ENCODE measurements around the gene AOX1. TPM values are rescaled to one million over a fixed set of nuclear protein-coding genes. Genes with fewer than 3 reads are reported as not detected.
"Not testable (repeated sequence)": the region's sequence is repeated elsewhere in the genome, so short reads cannot be mapped to it uniquely, and the experiment has no call there.

AOX1 gene
- total RNA-seq, 2 experiments from 2014 or later: 0.19 TPM; not detected in 1

DNA sequence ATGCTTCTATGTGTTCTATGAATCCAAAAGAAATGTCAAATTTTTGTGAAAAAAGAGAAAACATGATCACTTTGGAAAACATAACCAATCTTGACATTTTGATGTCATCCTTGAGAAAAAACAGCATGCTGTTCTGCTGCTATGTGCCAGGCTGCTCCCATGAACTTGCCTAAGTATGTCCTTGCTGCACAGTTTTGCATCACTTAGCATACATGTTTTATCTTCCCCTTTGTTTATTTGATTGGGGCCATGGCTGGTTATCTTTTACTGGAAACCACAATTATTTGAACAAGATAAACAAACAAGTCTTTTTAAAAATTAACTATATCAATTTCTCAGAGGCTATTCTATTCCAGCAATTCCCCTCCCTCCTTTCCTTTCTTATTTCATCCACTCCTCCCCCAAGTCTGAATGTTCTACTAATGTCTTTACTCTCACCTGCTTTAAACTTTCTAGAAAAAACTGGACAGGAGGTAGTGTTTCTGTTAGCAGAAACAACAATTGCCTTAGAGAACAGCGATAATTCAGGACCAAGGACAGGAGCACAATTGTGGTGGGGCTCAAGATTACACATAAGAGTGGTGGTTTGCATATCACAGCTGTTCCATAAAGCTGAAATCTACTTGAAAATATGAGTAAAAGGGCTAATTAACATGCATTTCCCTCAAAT is 6.7 kb downstream of the AOX1 start:
- Mint-ChIP-seq H3K27me3 (peaks cover 6% of the 10 kb centered on the region), H3K9me3 (no peaks in the 10 kb centered on the region), H3K4me1 (no peaks in the 10 kb centered on the region), H3K36me3 (no peaks in the 10 kb centered on the region), H3K27ac (no peak overlapping the region), H3K4me3 (no peak overlapping the region)
- DNase-seq: no peak

DNA sequence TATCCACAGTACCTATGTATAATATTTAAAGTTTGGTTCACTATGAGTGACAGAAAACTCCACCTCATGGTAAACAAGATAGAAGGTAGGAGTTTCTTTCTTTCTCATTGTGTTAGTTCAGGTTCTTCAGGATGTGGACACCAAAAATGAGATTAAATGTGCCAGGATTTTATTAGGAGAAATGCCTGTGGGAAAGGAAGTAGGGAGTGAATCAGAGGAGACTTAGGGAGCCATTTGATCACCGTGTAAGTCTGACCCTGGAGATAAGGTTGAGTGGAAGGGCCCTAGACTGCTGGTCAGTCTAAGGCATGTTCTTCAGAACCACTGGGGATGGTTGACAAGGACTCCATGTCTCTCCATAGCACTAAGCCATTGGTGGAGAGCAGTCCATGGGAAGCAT is 8.1 kb downstream of the AOX1 start:
- H3K9me3 Mint-ChIP-seq: no peaks in the 10 kb centered on the region
- no peaks in the 10 kb centered on the region for H3K4me1 Mint-ChIP-seq
- H3K4me3 Mint-ChIP-seq: no peak overlapping the region
- H3K27ac Mint-ChIP-seq: no peak overlapping the region
- peaks cover 9% of the 10 kb centered on the region for H3K27me3 Mint-ChIP-seq
- DNase-seq: no peak
- H3K36me3 Mint-ChIP-seq: no peaks in the 10 kb centered on the region

- DNase-seq: no peak
- Mint-ChIP-seq H3K27me3 (peaks cover 9% of the 10 kb centered on the region), H3K27ac (no peak overlapping the region), H3K4me1 (no peaks in the 10 kb centered on the region), H3K4me3 (no peak overlapping the region), H3K9me3 (no peaks in the 10 kb centered on the region), H3K36me3 (no peaks in the 10 kb centered on the region)
Measured at GRCh38 chr2:200595913-200596312, 10.1 kb downstream of the AOX1 start.

DNA sequence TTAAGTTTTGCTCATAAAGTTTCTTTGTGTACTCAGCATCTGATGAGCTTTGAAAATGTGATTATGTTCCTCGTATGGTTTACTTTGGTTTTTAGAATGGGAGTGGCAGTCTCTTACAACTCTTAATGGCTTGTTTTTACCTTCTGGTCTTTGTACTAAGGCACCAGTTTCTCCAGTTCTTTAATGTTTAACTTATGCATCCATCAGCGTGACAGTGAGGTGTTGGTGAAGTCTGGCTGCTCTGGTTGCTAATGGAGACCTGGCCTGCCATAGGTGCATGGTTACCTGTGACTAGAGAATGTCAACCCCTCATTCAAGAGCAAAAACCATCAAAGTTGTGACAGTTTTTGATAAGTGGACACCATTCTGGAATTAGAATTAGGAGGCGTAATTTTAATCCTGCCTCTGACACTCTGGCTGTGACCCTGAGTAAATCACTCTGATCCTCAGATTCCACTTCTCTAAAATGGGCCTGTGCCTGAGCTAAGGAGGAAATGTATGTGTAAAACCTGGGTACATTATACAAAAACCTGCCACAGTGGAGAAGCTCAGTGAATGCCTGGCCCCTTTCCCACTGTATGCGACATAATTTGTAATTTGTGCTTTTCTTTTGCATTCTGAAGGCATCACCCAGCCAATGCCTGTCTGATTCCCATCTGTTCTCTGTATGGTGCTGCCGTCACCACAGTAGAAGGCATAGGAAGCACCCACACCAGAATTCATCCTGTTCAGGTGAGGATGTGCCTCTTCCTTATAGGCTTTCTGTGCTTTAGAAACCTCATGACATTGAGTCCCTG is 11.2 kb downstream of the AOX1 start:
- DNase-seq: no peak
- Mint-ChIP-seq H3K27ac (no peak overlapping the region), H3K4me3 (no peak overlapping the region), H3K36me3 (no peaks in the 10 kb centered on the region), H3K4me1 (no peaks in the 10 kb centered on the region), H3K9me3 (no peaks in the 10 kb centered on the region), H3K27me3 (peaks cover 4% of the 10 kb centered on the region)

DNA sequence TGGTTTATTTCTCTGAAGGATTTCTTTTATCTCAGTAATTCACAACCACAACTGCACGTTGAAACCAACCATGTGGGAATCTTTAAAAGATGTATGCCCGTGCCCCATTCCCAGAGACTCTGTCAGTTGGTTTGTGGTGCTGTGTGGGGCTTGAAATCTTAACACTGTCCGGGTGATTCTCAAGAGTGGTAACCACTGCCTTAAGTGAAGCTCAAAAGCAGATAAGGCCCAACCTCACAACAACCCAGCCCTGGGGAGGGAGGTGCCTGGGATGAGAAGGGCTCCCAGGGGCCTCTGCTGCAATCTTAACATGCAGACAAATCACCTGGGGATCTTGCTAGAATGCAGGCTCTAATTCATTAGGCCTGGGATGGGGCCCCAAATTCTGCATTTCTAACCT is 13.4 kb downstream of the AOX1 start:
- H3K27me3 Mint-ChIP-seq: peaks cover 3% of the 10 kb centered on the region
- H3K4me3 Mint-ChIP-seq: no peak overlapping the region
- H3K27ac Mint-ChIP-seq: no peak overlapping the region
- H3K36me3 Mint-ChIP-seq: no peaks in the 10 kb centered on the region
- no peaks in the 10 kb centered on the region for H3K9me3 Mint-ChIP-seq
- DNase-seq: no peak
- no peaks in the 10 kb centered on the region for H3K4me1 Mint-ChIP-seq

- no peaks in the 10 kb centered on the region for H3K9me3 Mint-ChIP-seq
- H3K36me3 Mint-ChIP-seq: no peaks in the 10 kb centered on the region
- H3K4me1 Mint-ChIP-seq: no peaks in the 10 kb centered on the region
- no peak overlapping the region for H3K4me3 Mint-ChIP-seq
- peaks cover 3% of the 10 kb centered on the region for H3K27me3 Mint-ChIP-seq
- H3K27ac Mint-ChIP-seq: no peak overlapping the region
- no peak for DNase-seq
Measured at GRCh38 chr2:200600549-200601225, 14.9 kb downstream of the AOX1 start.

GRCh38 chr2:200602584-200602983 is 16.8 kb downstream of the AOX1 start:
- Mint-ChIP-seq H3K36me3 (peaks cover 1% of the 10 kb centered on the region), H3K9me3 (no peaks in the 10 kb centered on the region), H3K27me3 (peaks cover 3% of the 10 kb centered on the region), H3K4me3 (no peak overlapping the region), H3K27ac (no peak overlapping the region), H3K4me1 (no peaks in the 10 kb centered on the region)
- no peak for DNase-seq

DNA sequence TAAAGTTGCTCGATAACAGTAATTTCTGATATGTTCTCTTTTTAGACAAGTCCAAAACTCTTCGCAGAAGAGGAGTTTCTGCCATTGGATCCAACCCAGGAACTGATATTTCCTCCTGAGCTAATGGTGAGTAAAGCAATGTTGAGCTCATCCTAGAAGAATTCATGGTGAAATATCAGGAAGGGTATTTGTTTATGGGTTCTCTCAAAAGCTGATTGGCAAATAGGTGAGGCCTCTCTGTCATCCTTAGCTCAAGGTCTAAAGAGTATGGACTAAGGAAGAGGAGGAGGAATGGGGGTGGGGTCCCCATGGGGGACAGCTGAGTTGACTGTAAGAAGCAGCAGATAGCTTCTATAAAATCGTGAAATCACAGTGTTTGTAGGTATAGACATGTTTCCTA is 18.2 kb downstream of the AOX1 start:
- Mint-ChIP-seq H3K36me3 (peaks cover 3% of the 10 kb centered on the region), H3K27ac (no peak overlapping the region), H3K4me3 (no peak overlapping the region), H3K4me1 (no peaks in the 10 kb centered on the region), H3K27me3 (peaks cover 3% of the 10 kb centered on the region), H3K9me3 (peaks cover 2% of the 10 kb centered on the region)
- no peak for DNase-seq

GRCh38 chr2:200604571-200605255 is 18.9 kb downstream of the AOX1 start:
- DNase-seq: no peak
- no peak overlapping the region for H3K27ac Mint-ChIP-seq
- peaks cover 3% of the 10 kb centered on the region for H3K27me3 Mint-ChIP-seq
- no peak overlapping the region for H3K4me3 Mint-ChIP-seq
- H3K36me3 Mint-ChIP-seq: peaks cover 3% of the 10 kb centered on the region
- no peaks in the 10 kb centered on the region for H3K4me1 Mint-ChIP-seq
- H3K9me3 Mint-ChIP-seq: peaks cover 2% of the 10 kb centered on the region

DNA sequence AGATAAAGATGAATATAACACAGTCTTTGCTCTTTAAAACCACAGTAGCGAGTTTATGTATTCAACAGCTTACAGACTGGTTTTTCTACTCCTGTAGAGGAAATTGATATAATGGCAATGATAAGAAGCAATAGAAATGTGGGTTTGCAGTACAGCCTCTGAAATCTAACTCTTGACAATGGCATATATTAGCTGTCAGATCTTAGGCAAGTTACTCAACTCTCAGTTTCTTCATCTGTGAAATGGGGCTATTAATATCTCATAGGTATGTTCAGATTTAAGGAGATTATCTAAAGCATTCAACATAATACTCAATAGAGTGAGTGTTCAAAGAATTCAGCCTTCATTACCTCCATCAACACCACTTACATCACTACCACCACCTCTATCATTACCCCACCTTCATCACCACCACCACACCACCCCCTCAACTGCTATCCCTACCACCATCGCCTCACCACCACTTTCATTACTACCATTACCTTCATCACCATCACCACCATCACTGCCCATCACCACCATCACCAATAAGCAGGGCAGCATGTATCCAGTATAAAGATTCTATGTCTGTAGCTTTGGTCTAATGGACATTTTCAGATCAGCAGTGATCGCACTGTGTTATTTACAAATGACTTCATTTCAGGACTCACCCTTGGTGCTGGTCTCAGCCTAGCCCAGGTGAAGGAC is 22.7 kb downstream of the AOX1 start:
- H3K27me3 Mint-ChIP-seq: peaks cover 3% of the 10 kb centered on the region
- H3K36me3 Mint-ChIP-seq: peaks cover 3% of the 10 kb centered on the region
- no peak for DNase-seq
- H3K27ac Mint-ChIP-seq: no peak overlapping the region
- H3K4me1 Mint-ChIP-seq: no peaks in the 10 kb centered on the region
- H3K4me3 Mint-ChIP-seq: no peak overlapping the region
- peaks cover 2% of the 10 kb centered on the region for H3K9me3 Mint-ChIP-seq

DNA sequence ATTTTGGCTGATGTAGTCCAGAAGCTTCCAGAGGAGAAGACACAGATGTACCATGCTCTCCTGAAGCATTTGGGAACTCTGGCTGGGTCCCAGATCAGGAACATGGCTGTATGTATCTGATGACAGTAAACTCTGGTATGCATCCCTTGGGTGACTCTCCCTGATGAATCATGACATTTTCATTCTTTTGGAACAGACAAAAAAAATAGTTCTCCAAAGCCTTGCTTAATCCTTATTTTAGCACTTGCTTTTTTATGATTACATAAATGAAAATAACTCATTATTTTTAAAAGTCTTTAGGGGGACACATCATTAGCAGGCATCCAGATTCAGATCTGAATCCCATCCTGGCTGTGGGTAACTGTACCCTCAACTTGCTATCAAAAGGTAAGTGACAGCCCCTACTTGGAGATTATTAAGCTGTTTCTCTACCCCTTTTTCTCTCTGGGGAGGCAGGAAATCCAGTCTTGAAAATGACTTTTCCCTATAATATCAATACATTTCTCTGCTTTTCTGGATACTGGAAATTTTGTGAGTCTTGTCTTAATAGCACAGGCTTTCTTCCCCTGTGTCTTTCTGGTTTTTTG is 23.3 kb downstream of the AOX1 start:
- Mint-ChIP-seq H3K36me3 (peaks cover 3% of the 10 kb centered on the region), H3K27me3 (peaks cover 3% of the 10 kb centered on the region), H3K4me1 (no peaks in the 10 kb centered on the region), H3K4me3 (no peak overlapping the region), H3K27ac (no peak overlapping the region), H3K9me3 (peaks cover 2% of the 10 kb centered on the region)
- DNase-seq: no peak

GRCh38 chr2:200610217-200610616 is 24.4 kb downstream of the AOX1 start:
- H3K4me3 Mint-ChIP-seq, H3K27ac Mint-ChIP-seq, H3K9me3 Mint-ChIP-seq, H3K36me3 Mint-ChIP-seq, H3K4me1 Mint-ChIP-seq, DNase-seq, H3K27me3 Mint-ChIP-seq: not testable (repeated sequence)

GRCh38 chr2:200613692-200614091 is 27.9 kb downstream of the AOX1 start:
- Mint-ChIP-seq H3K27me3 (peaks cover 6% of the 10 kb centered on the region), H3K9me3 (no peaks in the 10 kb centered on the region), H3K4me1 (peaks cover 10% of the 10 kb centered on the region), H3K4me3 (no peak overlapping the region), H3K36me3 (no peaks in the 10 kb centered on the region), H3K27ac (no peak overlapping the region)
- no peak for DNase-seq

DNA sequence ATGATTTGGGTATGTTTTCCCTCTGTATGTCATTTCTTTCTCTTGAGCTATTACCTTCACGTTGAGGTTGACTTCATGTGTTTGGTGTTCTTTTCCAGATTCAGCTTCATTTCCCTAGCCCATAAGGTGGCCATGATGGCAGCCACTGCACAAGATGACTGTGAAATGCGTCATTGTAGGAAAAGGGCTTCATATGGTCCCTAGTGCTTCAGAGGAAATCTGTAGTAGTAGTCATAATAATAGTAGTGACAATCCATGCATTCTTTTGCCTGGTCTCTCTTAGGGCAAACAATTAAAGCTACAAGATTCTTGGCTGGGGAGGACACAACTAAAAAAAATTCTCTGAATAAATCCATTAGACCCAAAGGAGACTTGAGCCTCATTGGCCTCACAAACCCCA is 28.4 kb downstream of the AOX1 start:
- no peak for DNase-seq
- Mint-ChIP-seq H3K4me3 (no peak overlapping the region), H3K27ac (no peak overlapping the region), H3K36me3 (no peaks in the 10 kb centered on the region), H3K4me1 (peaks cover 10% of the 10 kb centered on the region), H3K9me3 (no peaks in the 10 kb centered on the region), H3K27me3 (peaks cover 6% of the 10 kb centered on the region)

Measured in activated naive CD8-positive, alpha-beta T cell treated with anti-CD3 and anti-CD28 coated beads for 36 hours (primary cell).